Measurements from ENCODE around the gene SNAP47.

Gene SNAP47

DNA sequence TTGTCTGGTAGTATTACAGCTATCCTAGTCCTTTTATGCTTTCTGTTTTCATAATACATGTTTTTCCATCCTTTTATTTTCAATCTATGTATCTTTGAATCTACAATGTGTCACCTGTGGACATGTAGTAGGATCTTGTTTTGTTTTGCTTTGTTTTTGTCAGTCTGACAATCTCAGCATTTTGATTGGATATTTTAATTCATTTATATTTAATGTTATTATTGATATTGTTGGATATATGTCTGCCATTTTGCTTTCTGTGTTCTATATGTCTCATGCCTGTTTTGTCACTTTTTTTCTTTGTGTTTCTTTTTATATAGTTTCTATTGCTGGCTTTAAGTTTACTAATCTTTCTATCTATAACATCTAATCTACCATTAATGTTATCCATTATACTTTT, 68.7 kb downstream of the SNAP47 start:
- DNase-seq: no peak

GRCh38 chr1:227805606-227806197, 70.5 kb downstream of the SNAP47 start:
- no peak for DNase-seq

- no peak for DNase-seq
Observed at GRCh38 chr1:227808566-227808965, 73.3 kb downstream of the SNAP47 start.

DNA sequence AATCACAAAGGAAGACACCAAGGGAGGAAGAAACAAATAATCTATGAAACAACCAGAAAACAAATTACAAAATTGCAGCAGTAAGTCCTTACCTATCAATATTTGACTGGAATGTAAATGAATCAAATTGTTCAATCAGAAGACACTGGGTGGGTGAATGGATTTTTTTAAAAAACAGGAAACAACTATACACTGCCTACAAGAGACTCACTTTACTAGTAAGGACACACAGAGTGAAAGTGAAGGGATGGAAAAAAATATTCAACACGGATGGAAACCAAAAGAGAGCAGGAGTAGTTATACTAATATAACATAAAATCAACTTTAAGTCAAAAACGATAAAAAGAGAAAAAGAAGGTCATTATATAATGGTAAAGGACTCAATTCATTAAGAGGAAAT, 73.8 kb downstream of the SNAP47 start:
- no peak for DNase-seq

GRCh38 chr1:227813962-227814361, 78.7 kb downstream of the SNAP47 start:
- DNase-seq: no peak

GRCh38 chr1:227815468-227816409, 80.5 kb downstream of the SNAP47 start, which contains the start of gene PRSS38:
Gene PRSS38 (plus strand): TSS chr1:227815675. CDS start chr1:227815717, 42 bp downstream.
- no peak for DNase-seq

DNA sequence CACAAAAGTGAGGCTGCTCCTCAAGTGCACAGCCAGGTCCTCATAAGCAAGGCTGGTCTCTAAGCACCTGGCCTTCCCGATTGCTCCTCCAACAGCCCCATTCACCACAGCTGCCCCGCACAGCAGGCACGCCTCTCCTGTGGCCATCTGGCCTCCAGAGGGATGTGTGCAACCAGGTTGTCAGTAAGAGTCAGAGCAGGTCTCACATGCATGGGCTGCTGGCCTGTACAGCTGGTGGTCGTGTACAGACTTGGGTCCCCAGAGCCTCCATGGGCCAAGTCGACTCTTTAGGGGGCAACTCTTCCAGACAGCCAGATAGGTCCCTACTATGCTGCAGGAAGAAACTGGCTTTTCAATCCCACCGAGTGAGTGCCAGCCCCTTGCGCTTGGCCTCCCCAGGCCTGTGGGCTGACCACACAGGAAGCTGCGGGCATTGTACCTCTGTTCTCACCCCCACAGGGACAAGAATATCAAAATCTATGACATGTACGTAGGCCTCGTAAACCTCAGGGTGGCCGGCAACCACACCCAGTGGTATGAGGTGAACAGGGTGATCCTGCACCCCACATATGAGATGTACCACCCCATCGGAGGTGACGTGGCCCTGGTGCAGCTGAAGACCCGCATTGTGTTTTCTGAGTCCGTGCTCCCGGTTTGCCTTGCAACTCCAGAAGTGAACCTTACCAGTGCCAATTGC, 81.7 kb downstream of the SNAP47 start:
- DNase-seq: no peak

DNA sequence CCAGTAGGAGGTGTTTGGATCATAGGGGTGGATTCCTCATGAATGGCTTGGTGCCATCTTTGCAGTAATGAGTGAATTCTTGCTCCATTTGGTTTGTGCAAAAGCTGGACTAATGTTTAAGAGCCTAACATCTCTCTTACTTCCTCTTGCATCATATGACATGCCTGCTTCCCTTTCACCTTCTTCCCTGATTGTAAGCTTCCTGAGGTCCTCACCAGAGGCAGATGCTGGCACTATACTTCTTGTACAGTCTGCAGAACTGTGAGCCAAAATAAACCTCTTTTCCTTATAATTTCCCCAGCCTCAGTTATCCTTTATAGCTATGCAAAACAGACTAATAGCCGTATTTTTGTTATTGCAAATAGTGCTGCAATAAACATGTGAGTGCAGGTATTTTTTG, 88.3 kb downstream of the SNAP47 start:
- no peak for DNase-seq

DNA sequence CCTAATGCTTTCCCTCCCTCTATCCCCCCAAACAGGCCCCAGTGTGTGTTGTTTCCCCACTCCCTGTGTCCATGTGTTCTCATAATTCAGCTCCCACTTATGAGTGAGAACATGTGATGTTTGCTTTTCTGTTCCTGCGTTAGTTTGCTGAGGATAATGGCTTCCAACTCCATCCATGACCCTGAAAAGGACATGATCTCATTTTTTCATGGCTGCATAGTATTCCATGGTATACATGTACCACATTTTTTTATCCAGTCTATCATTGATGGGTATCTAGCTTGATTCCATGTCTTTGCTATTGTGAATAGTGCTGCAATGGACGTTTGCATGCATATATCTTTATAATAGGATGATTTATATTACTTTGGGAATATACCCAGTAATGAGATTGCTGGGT, 89.0 kb downstream of the SNAP47 start:
- no peak for DNase-seq

GRCh38 chr1:227828786-227829185, 93.6 kb downstream of the SNAP47 start:
- no peak for DNase-seq

Data from inflammatory macrophage (primary cell).